ENCODE results near the gene DDC. TPM values are rescaled to one million over a fixed set of nuclear protein-coding genes. Genes with fewer than 3 reads are reported as not detected.

Gene DDC
- total RNA-seq, 2 donors from 2014 or later: 6.6 to 17.1 TPM

GRCh38 chr7:50531928-50532327 lies 33.3 kb downstream of the DDC start:
- H3K27me3 ChIP-seq: no peaks in the 10 kb centered on the region
- no peaks in the 10 kb centered on the region for H3K36me3 ChIP-seq (replicated peaks in 1 of 2; ENCODE audit: insufficient read depth in 1 of 2, low read depth in 2 of 2)
- H3K4me3 ChIP-seq: no peak overlapping the region
- TF ChIP-seq POLR2A (IDR thresholded peaks at IDR 0.05) (no peak), CTCF (IDR thresholded peaks at IDR 0.05) (no peak)
- H3K4me1 ChIP-seq: peaks cover 55% of the 10 kb centered on the region
- WGBS, 2 donors: 81 to 84% methylated on average over 7 of the region's 7 CpGs
- DNase-seq (peak in 1 of 4 donors; percentile 10), ATAC-seq (no peak)
- intact Hi-C loops (cut with DNase I): no loop called here
- peak overlapping the region in 3 of 4 donors; percentile 36 to 66 (median 57) for H3K27ac ChIP-seq
- H3K9me3 ChIP-seq: no peaks in the 10 kb centered on the region

GRCh38 chr7:50531401-50531911 lies 33.7 kb downstream of the DDC start:
- H3K27me3 ChIP-seq: no peaks in the 10 kb centered on the region
- peak; percentile 89 for ATAC-seq
- H3K27ac ChIP-seq: peak overlapping the region; percentile 23 to 66 (median 46)
- peaks cover 55% of the 10 kb centered on the region for H3K4me1 ChIP-seq
- DNase-seq: peak; percentile 63 to 81 (median 73)
- no peak overlapping the region for H3K4me3 ChIP-seq
- 51 to 55% methylated on average over 10 to 12 of the region's 12 CpGs for WGBS, 2 donors
- TF ChIP-seq CTCF (IDR thresholded peaks at IDR 0.05) (peak in 1 of 7 experiments; percentile 7), POLR2A (IDR thresholded peaks at IDR 0.05) (no peak)
- intact Hi-C loops (cut with DNase I): no loop called here
- no peaks in the 10 kb centered on the region for H3K9me3 ChIP-seq
- H3K36me3 ChIP-seq (replicated peaks in 1 of 2; ENCODE audit: insufficient read depth in 1 of 2, low read depth in 2 of 2): no peaks in the 10 kb centered on the region

GRCh38 chr7:50530766-50531165 lies 34.4 kb downstream of the DDC start:
- 94 to 96% methylated on average over 1 of the region's 1 CpG for WGBS, 2 donors
- TF ChIP-seq CTCF (IDR thresholded peaks at IDR 0.05): no peak
- no peak for TF ChIP-seq POLR2A (IDR thresholded peaks at IDR 0.05)
- Histone ChIP-seq H3K4me3 (no peak overlapping the region), H3K36me3 (replicated peaks in 1 of 2; ENCODE audit: insufficient read depth in 1 of 2, low read depth in 2 of 2) (no peaks in the 10 kb centered on the region), H3K4me1 (peaks cover 55% of the 10 kb centered on the region), H3K27me3 (no peaks in the 10 kb centered on the region), H3K27ac (peak overlapping the region in 3 of 4 donors; percentile 23 to 66 (median 57)), H3K9me3 (no peaks in the 10 kb centered on the region)
- intact Hi-C loops (cut with DNase I): no loop called here
- ATAC-seq (no peak), DNase-seq (no peak)

- H3K4me3 ChIP-seq: no peak overlapping the region
- TF ChIP-seq POLR2A (IDR thresholded peaks at IDR 0.05): no peak
- no peak for TF ChIP-seq CTCF (IDR thresholded peaks at IDR 0.05)
- DNase-seq: no peak
- H3K27me3 ChIP-seq: no peaks in the 10 kb centered on the region
- ATAC-seq: no peak
- H3K4me1 ChIP-seq: peaks cover 50% of the 10 kb centered on the region
- intact Hi-C loops (cut with DNase I): no loop called here
- peak overlapping the region in 3 of 4 donors; percentile 15 to 37 (median 18) for H3K27ac ChIP-seq
- no peaks in the 10 kb centered on the region for H3K9me3 ChIP-seq
- whole genome bisulfite sequencing, 2 donors: 82 to 85% methylated on average over 14 to 15 of the region's 15 CpGs
- no peaks in the 10 kb centered on the region for H3K36me3 ChIP-seq (replicated peaks in 1 of 2; ENCODE audit: insufficient read depth in 1 of 2, low read depth in 2 of 2)
Measured at GRCh38 chr7:50529093-50529862, 35.9 kb downstream of the DDC start.
